Lower leg skin (tissue), 4 donors: ENCODE results near the gene SNTG2. TPM values are rescaled to one million over a fixed set of nuclear protein-coding genes. Genes with fewer than 3 reads are reported as not detected.
A peak's percentile ranks its signal among the peaks of the same experiment; 100 is the strongest.

Experiments
- DNase-seq, 2 donors: peaks; one replicate each; pipeline ENCODE4 v3.0.0-alpha.2; 2019; ENCODE audit warnings: low spot score in 2 of 2
- H3K4me3 ChIP-seq: fragments of 200-600 bp; sonication (generic); 2 replicates; pipeline ENCODE4 v1.5.1; 2017; ENCODE audit warnings: mild to moderate bottlenecking, low read depth; ENCODE audit not compliant: poor library complexity, severe bottlenecking
- CTCF ChIP-seq, 3 donors: fragments of 450-650 bp; IDR thresholded peaks; one replicate each; pipeline ENCODE4 v1.5.1; 2016; ENCODE audit warnings: antibody characterized with exemption in 3 of 3, mild to moderate bottlenecking in 3 of 3, moderate library complexity in 2 of 3
- POLR2A ChIP-seq, 2 donors: fragments of 450-650 bp; IDR thresholded peaks; one replicate each; pipeline ENCODE4 v1.6.1; 2016 to 2017; ENCODE audit warnings: antibody characterized with exemption in 2 of 2, mild to moderate bottlenecking in 1 of 2, moderate library complexity in 1 of 2
- WGBS, 2 donors: methylation state at CpG; one replicate each; pipeline ENCODE4 v1.1.5; 2018; 5-methylcytosine and 5-hydroxymethylcytosine counted together
- intact Hi-C: fragments of 100-400 bp; cut with DNase I; formaldehyde crosslinking; loops from one replicate; pipeline ENCODE4 v1.15.0; 2023; ENCODE audit warnings: low total_unique reads
- total RNA-seq, 4 donors: library from RNA; depleted of rRNA; stranded (reverse); fragments of >200 nt; gene quantifications; one replicate each; pipeline ENCODE4 v1.1.0, GENCODE V29; 2016

SNTG2 gene
- total RNA-seq, 4 donors from 2014 or later: 1.4 to 15.3 (median 6.3) TPM

DNA sequence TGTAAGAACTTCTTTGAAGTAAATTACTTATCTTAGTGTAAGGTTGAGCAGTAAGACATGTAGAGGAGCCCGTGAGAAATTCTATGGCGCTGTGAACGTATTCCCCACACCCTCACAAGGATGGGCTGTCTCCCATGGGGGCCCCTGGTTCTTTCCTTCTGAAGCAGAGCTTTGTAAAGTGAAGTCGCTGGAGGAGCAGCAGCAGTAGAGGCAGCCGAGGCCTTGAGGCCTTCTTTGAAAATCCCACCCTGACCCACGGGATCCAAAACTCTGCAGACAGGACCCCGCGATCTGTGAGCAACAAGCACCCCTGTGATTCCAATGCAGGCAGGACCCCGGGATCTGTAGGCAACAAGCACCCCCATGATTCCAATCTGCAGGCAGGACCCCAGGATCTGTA is 23.8 kb upstream of the SNTG2 start:
- peak in 1 of 2 donors; percentile 70 for DNase-seq
- intact Hi-C loops: no loop called here
- whole genome bisulfite sequencing, 2 donors: 89 to 94% methylated on average over 9 of the region's 9 CpGs
- TF ChIP-seq POLR2A (IDR thresholded peaks at IDR 0.05) (no peak), CTCF (IDR thresholded peaks at IDR 0.05) (no peak)
- no peak overlapping the region for H3K4me3 ChIP-seq

DNA sequence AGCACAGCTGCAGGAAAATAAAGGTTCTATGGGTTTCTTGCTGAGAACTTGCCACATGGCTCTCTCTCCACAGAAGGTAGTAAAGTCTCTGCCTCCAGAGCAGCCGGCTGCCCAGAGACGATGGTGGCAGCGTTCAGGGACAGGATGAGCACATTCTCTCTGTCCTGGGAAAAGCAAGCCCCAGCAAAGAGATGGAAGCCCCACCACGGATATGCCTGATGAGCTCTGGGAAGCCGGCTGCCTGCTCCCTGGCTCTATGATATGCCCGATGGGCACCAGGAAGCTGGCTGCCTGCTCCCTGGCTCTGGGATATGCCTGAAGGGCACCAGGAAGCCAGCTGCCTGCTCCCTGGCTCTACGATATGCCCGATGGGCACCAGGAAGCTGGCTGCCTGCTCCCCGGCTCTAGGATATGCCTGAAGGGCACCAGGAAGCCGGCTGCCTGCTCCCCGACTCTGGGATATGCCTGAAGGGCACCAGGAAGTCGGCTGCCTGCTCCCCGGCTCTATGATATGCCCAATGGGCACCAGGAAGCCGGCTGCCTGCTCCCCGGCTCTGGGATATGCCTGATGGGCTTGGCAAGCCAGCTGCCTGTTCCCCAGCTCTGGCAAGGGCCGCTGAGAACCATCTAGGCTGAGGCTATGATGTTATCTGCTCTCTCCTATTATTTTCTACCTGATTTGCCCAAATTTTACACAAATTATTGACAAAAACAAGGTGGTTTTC is 21.5 kb upstream of the SNTG2 start:
- 60 to 68% methylated on average over 15 to 16 of the region's 16 CpGs for WGBS, 2 donors
- intact Hi-C loops: no loop called here

GRCh38 chr2:929925-930324 is 20.7 kb upstream of the SNTG2 start:
- 92 to 95% methylated on average over 14 of the region's 14 CpGs for WGBS, 2 donors
- no peak for DNase-seq
- intact Hi-C loops: no loop called here
- TF ChIP-seq CTCF (IDR thresholded peaks at IDR 0.05): no peak
- no peak for TF ChIP-seq POLR2A (IDR thresholded peaks at IDR 0.05)
- no peak overlapping the region for H3K4me3 ChIP-seq

More for the DNA sequence above, 21.5 kb upstream of the SNTG2 start:
- H3K4me3 ChIP-seq: no peak overlapping the region
- DNase-seq: no peak
- TF ChIP-seq CTCF (IDR thresholded peaks at IDR 0.05): no peak
- TF ChIP-seq POLR2A (IDR thresholded peaks at IDR 0.05): no peak

DNA sequence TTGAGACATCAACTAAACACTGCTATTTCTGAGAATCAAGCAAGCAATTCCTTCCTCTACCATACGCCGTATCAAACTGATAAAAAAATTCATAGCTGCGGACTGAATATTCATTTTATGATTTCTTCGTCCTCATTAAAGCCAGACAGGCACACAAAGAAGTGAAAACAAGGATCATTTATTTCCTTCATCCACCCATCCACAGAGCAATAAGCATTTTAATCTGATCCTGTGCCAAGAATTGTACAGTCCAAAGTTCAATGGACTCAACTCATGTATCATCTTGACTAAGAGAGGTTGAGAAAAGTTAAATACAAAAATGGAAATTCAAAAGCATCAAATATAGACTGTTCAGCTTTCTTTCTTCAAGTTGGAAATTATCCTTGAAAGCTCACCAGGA is 19.7 kb upstream of the SNTG2 start:
- no peak for DNase-seq
- WGBS, 2 donors: 94 to 96% methylated on average over 4 of the region's 4 CpGs
- no peak overlapping the region for H3K4me3 ChIP-seq
- no peak for TF ChIP-seq CTCF (IDR thresholded peaks at IDR 0.05)
- no peak for TF ChIP-seq POLR2A (IDR thresholded peaks at IDR 0.05)
- intact Hi-C loops: no loop called here

DNA sequence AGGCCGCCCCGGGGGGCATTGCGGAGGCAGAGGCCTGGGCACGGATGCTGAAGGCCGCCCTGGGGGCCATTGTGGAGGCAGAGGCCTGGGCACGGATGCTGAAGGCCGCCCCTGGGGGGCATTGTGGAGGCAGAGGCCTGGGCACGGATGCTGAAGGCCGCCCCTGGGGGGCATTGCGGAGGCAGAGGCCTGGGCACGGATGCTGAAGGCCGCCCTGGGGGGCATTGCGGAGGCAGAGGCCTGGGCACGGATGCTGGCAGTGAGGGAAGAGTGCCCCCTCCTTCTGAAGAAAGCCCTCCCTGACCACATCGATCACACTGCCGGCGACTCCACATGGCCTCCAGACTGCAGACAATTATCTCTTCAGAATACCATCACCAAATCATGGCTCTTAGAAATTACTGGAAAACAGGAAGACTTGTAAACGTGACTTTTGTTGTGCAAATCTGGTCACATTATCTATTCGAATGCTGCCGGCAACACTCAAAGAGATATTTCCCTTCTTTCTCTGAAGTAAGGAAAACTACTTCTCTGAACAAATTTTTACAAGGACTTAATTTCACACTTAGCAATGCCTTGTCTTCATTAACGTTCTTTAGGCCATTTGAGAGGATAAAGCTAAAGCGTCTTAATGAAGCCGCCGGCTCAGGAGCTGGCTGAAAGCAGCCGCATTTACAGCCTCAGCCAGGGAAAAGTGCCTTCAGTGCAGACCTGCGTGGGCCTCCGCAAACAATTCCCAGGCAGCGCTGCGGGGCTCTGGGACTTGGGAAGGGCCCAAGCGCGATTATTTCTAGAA is 18.1 kb upstream of the SNTG2 start:
- no peak for DNase-seq
- no peak for TF ChIP-seq POLR2A (IDR thresholded peaks at IDR 0.05)
- no peak for TF ChIP-seq CTCF (IDR thresholded peaks at IDR 0.05)
- H3K4me3 ChIP-seq: no peak overlapping the region
- WGBS, 2 donors: 80% methylated on average over 22 of the region's 31 CpGs
- intact Hi-C loops: no loop called here
